ENCODE data around the gene NGF.

- no peak for TF ChIP-seq EZH2 (optimal IDR thresholded peaks at IDR 0.05; ENCODE audit: low read depth, low read length)
- no peak for TF ChIP-seq CTCF (IDR thresholded peaks at IDR 0.05; ENCODE audit: low read length)
- TF ChIP-seq EZH2phosphoT487 (IDR thresholded peaks at IDR 0.05; ENCODE audit: low read length), result no peak
Observed at GRCh38 chr1:115343200-115343737, 5.2 kb upstream of the NGF start.

All from MM.1S (cell line).